IPS-18c (cell line): ENCODE data around the gene CLRN3.

Experiments
- H3K4me3 ChIP-seq: 2 replicates; pipeline ENCODE4 v1.7.0; 2013; ENCODE audit warnings: low read depth, mild to moderate bottlenecking, low read length, moderate library complexity; ENCODE audit not compliant: insufficient read depth
- H3K9me3 ChIP-seq: one replicate; pipeline ENCODE4 v1.6.1; 2013; ENCODE audit warnings: mild to moderate bottlenecking, low read length, moderate library complexity; ENCODE audit not compliant: control insufficient read depth, insufficient read depth

Gene CLRN3

DNA sequence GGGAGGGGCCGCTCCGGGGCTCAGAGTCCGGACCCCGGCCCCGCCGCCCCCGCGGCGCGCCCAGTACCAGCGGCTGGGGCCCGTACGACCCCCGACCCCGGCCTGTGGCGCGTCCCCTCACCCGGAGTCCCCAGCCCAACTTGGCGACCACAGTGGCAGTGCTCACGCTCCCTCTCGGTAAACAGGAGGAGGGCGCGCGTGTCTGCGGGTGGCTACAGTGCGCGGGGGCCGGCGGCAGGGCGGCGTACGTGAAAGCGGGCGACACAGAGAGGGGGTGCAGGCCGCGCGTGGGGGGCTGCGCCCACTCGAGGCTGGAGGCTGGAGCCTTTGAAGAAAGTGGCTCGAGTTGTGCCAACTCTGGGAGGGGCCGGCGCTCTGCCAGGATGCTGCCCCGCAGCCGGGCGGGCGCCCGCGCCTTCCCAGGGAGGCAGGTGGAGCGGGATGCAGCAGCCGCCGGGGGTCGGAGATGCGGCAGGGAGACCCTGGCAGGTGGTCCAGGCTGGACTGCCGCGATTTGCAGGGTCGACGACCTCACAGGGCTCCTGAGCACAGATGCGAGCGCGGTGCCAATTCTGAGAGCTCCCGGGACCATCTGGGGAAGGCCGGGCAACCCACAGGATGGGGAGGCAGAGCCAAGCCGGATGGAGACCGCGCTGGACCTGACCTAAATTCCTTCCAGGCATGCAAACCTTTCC lies 14.8 kb upstream of the CLRN3 start:
- peak overlapping the region; percentile 71 for H3K4me3 ChIP-seq
- H3K9me3 ChIP-seq, result no peaks in the 10 kb centered on the region

GRCh38 chr10:127906548-127907377 lies 14.0 kb upstream of the CLRN3 start, which contains the start of gene PTPRE:
Gene PTPRE, plus strand, starts transcription at chr10:127907103. Its CDS starts 133,779 bp downstream, at chr10:128040882.
- Histone ChIP-seq H3K4me3 (peak within 1 kb of the TSS; percentile 71), H3K9me3 (no peaks in the 10 kb centered on the region)

DNA sequence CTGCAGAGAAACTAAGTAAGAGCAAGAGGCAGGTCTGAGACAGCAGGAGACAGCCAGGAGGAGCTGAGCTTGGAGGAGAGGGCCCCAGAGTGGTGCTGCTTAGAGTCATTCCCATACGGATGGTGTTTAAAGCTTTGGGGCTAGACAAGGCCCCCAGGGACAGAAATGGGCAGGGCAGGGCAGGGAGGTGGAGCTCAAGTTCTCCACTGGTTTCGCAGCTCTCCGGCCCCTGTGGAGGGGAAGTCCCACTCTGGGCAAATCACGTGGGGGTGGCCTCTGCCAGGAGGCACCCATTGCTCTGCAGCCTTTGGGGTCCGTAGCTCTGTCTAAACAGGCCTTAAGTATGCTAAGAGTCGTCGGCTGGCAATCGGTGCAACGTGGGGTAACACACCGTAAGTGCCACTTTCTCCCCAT lies 13.1 kb upstream of the CLRN3 start:
- no peaks in the 10 kb centered on the region for H3K9me3 ChIP-seq

GRCh38 chr10:127905001-127905847 lies 12.5 kb upstream of the CLRN3 start:
- Histone ChIP-seq H3K9me3 (no peaks in the 10 kb centered on the region), H3K4me3 (no peak overlapping the region)

More for the DNA sequence above, 13.1 kb upstream of the CLRN3 start:
- no peak overlapping the region for H3K4me3 ChIP-seq

DNA sequence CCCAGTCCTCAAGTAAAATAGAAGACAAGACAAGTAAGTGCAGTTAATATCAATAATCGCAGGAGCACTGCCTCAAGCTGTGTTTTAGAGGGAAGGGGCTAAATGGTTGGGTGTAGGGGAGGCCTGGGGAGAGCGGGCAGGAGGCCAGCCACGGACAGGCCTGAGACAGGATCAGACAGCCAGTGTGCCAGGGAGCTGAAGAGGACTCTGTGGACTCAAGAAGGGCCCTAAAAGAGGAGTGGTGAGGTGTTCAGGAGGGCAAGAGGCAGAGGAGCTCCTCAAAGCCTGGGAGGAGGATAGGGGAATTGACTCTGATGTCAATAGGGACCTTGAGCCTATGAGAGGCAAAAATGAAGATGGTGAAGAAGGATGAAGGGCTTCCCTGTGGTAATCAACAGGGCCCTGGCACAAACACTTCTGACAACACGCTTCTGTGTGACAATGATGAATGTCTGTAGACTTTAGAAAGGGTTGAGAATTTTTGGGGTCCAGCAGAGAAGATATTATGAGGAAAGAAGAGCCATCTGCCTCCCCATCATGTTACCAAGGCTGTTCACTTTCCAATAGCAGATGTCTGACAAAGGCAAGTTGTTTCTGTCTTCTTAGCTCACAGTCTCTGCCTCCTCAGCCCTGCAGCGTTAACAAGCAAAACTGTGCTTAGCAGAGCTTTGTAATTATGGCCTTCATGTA lies 11.7 kb upstream of the CLRN3 start:
- no peak overlapping the region for H3K4me3 ChIP-seq
- no peaks in the 10 kb centered on the region for H3K9me3 ChIP-seq

GRCh38 chr10:127903789-127904188 lies 11.0 kb upstream of the CLRN3 start:
- no peak overlapping the region for H3K4me3 ChIP-seq

DNA sequence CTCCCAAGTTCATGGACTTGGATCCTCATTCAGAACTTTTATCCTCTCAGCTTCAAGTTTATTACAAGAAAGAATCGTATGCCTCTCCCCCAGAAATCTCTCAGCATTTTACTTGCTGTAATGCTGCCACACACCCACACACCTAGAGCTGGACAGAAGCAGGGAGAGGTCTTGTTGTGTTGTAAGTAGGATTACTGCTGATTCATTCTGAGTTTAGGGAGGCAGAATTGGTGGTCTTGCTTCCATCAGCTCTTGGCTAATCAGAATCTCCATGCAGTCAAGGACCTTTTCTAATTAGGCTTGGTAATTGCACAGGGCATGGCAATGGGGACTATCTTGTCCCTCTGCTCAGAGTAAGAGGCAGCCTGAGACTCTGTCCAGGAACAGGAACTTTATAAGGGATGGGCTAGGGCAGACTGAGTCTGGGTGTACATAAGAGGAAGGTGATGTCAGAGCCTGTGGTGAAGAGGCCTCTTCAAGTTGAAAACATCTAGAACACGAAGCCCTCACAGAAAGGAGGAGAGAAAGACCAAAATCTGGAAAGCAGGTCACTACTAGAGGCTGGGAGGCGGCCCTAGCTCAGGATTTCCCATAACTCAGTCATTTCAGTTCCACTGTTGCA lies 7.1 kb upstream of the CLRN3 start:
- H3K9me3 ChIP-seq, result no peaks in the 10 kb centered on the region

More at GRCh38 chr10:127903789-127904188, 11.0 kb upstream of the CLRN3 start:
- H3K9me3 ChIP-seq, result no peaks in the 10 kb centered on the region

DNA sequence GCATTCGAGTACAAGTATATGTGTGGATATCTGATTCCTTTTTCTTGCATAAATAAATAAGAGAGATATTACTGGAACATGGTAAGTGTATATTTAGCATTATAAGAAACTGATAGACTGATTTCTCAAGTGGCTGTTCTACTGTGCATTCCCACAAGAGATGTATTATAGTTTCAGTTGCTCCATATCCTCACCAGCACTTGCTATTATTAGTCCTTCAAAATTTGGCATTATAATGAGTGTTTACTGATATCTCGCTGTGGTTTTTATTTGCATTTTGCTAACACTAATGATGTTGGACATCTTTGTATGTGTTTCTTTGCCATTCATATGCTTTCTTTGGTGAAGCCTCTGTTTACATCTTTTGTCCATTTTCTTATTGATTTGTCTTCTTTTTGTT lies 4.4 kb upstream of the CLRN3 start:
- H3K4me3 ChIP-seq, result no peak overlapping the region
- H3K9me3 ChIP-seq, result no peaks in the 10 kb centered on the region

More for the DNA sequence above, 7.1 kb upstream of the CLRN3 start:
- H3K4me3 ChIP-seq, result no peak overlapping the region

DNA sequence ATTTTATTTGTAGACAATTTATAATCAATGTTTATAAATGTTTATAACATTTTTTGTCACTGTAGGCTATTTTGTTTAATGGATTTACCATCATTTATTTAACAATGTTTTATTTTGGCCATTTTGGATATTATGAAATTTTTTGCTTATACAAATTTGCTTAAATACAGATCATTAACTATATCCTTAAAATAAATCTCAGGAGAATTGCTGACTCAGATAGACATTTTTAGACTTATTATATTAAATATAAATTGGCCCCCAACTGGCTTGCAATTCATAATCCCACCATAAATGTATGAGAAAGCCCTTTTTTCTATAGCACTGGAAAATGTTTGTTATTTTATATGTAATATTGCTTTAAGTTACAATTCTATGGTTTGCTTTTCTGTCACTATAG lies 3.8 kb upstream of the CLRN3 start:
- H3K9me3 ChIP-seq, result no peaks in the 10 kb centered on the region

GRCh38 chr10:127894146-127894545 lies 1.4 kb upstream of the CLRN3 start:
- Histone ChIP-seq H3K9me3 (no peaks in the 10 kb centered on the region), H3K4me3 (no peak overlapping the region)

More for the DNA sequence above, 3.8 kb upstream of the CLRN3 start:
- H3K4me3 ChIP-seq, result no peak overlapping the region

DNA sequence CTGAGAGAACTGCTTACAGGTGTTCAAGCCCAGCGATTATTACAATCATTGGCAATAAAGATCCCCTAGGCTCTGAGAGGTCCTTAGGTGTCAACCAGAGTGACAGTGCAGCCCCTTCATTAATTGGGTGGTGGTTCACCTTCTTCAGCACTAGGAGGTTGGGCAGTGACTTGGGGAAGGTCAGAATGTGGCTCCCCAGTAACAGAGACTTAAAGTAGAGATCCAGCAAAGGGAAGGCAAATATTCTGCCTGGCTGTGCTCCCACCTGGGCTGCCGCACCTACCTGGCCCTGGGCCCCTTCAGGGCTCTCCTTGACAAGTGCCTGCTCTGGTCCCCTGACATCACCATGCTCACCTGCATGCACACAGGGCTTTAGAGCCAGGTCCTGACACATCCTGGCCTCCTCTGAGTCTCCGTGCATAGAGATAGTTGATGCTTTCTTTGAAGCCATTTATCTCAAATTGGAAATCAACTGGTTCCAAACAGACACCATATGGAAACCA lies 1.9 kb downstream of the CLRN3 start:
- Histone ChIP-seq H3K9me3 (no peaks in the 10 kb centered on the region), H3K4me3 (no peak overlapping the region)

GRCh38 chr10:127890216-127890615 lies 2.5 kb downstream of the CLRN3 start:
- no peaks in the 10 kb centered on the region for H3K9me3 ChIP-seq
- H3K4me3 ChIP-seq, result no peak overlapping the region

DNA sequence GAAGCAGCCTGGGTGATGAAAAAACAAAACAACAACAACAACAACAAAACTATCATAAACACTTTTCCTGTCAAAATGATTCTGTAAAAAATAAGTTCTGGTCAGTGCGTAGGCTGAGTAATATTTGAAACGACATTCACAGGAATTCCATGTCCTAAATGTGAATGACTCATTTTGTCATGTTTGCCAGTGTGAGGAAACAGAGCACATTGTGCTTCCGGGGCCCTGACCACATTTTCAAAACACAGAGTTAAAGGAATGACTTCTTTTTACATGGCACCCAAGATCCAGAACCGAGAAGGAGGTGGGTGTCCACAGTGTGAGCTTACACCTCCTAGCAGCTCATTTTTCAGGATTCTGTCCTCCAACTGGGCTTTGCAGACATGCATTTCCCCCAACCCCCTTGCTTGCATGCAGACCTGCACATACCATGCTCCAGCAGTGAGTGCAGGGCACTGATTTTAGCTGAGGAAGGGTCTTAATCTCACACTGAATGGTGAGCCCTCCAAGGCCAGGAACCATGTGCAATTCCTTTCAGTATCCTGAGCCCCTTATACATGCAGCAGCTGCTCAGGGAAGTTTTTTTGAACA lies 3.0 kb downstream of the CLRN3 start:
- no peaks in the 10 kb centered on the region for H3K9me3 ChIP-seq
- H3K4me3 ChIP-seq, result no peak overlapping the region

DNA sequence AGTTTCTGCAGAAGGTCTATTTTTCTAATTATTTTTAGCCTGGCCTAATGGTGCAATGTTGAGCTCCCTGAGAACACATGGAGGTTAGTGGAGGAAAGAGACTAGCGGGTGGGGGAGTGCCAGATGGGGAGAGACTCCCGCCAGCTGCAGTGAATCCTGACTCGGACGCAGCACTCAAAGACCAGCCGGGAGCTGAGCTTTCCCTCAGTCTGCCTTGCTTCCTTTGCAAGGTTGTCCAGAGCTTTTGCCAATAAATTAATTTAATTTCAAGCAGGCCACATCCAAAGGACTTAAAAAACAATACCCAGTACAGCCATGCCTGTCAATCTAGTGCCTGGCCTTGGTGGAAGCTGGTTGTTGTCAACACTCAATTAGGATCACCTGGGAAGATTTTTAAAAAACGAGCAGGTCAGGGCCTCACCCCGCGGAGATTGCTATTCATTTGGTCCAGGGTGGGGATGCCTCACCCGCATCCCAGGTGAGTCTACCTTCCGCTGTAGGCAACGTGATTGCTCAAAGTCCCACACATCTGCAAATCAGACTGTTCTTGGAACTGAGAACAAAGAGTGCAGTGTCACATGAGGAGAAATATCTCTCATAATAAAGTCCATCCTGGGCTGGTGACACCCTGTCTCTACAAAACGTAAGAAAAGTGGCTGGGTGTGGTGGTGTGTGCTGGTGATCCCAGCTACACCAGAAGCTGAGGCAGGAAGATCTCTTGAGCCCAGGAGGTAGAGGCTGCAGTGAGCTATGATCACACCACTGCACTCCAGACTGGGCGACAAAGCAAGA lies 4.0 kb downstream of the CLRN3 start:
- H3K9me3 ChIP-seq, result no peaks in the 10 kb centered on the region
- H3K4me3 ChIP-seq, result no peak overlapping the region
